ENCODE results near the gene GRID2. TPM values are rescaled to one million over a fixed set of nuclear protein-coding genes. Genes with fewer than 3 reads are reported as not detected.

The GRID2 gene
- total RNA-seq, 4 donors from 2014 or later = 0.16 TPM; not detected in 3

DNA sequence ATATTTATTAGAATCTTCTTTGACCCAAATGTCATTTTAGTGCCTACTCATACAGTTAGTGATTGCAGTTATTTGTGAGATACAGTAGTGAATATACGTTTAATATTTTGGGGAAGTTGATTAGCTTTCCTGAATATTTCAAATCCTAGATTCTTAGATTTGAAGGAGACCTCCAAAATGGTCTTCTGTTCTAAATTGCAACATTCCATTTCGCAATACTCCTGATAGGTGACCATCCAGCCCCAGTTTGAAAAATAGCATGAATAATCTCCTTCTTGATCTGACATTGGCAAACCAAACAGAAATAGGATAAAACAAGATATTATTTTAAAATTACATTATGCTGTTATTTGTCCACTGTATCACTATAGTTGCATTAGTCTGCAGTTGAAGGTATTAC is 505.6 kb downstream of the GRID2 start:
- WGBS, 2 donors (ENCODE audit: low coverage in 1 of 2) = 71 to 86% methylated on average over 2 of the region's 2 CpGs
- no peak for DNase-seq
- H3K9me3 ChIP-seq = no peaks in the 10 kb centered on the region
- no peak overlapping the region for H3K4me3 ChIP-seq
- TF ChIP-seq EP300 (IDR thresholded peaks at IDR 0.05; ENCODE audit: low read depth) (no peak), POLR2AphosphoS5 (IDR thresholded peaks at IDR 0.05) (no peak), POLR2A (IDR thresholded peaks at IDR 0.05) (no peak), CTCF (IDR thresholded peaks at IDR 0.05) (no peak)
- no peaks in the 10 kb centered on the region for H3K36me3 ChIP-seq
- intact Hi-C loops (cut with DNase I; ENCODE audit: low total_unique reads) (no loop called here), in situ Hi-C loops (cut with MboI; ENCODE audit: low pct_ligation_motif_present in 1 of 4, low pct_unique_long_range_greater_than_20kb in 1 of 4, low sequenced_read_pairs in 3 of 4) (no loop called here)
- no peaks in the 10 kb centered on the region for H3K4me1 ChIP-seq
- H3K27ac ChIP-seq = no peak overlapping the region
- no peaks in the 10 kb centered on the region for H3K27me3 ChIP-seq

DNA sequence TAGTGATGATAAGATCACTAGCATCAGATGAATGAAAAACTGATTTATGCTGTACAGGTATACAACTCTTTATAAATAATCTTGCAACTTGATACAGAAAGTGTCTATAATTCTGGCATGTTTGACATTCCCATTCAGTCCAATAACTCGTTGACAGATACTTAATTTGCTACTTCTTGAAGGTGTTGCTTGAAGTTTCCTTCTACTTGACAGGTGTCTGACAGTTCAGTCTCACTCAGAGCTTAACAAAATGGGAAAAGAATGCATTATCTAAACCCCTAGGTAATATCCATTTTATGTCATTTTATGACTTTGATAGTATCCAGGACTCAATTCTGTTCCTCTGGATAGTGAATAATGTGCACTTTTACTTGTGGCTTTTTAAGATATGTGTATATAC is 508.9 kb downstream of the GRID2 start:
- Histone ChIP-seq H3K4me1 (no peaks in the 10 kb centered on the region), H3K36me3 (no peaks in the 10 kb centered on the region), H3K27me3 (no peaks in the 10 kb centered on the region), H3K9me3 (no peaks in the 10 kb centered on the region), H3K4me3 (no peak overlapping the region), H3K27ac (no peak overlapping the region)
- intact Hi-C loops (cut with DNase I; ENCODE audit: low total_unique reads) (no loop called here), in situ Hi-C loops (cut with MboI; ENCODE audit: low pct_ligation_motif_present in 1 of 4, low pct_unique_long_range_greater_than_20kb in 1 of 4, low sequenced_read_pairs in 3 of 4) (no loop called here)
- TF ChIP-seq CTCF (IDR thresholded peaks at IDR 0.05) (no peak), POLR2AphosphoS5 (IDR thresholded peaks at IDR 0.05) (no peak), POLR2A (IDR thresholded peaks at IDR 0.05) (no peak), EP300 (IDR thresholded peaks at IDR 0.05; ENCODE audit: low read depth) (no peak)
- no peak for DNase-seq
- WGBS, 2 donors (ENCODE audit: low coverage in 1 of 2) = 33% methylated on average over 1 of the region's 1 CpG

DNA sequence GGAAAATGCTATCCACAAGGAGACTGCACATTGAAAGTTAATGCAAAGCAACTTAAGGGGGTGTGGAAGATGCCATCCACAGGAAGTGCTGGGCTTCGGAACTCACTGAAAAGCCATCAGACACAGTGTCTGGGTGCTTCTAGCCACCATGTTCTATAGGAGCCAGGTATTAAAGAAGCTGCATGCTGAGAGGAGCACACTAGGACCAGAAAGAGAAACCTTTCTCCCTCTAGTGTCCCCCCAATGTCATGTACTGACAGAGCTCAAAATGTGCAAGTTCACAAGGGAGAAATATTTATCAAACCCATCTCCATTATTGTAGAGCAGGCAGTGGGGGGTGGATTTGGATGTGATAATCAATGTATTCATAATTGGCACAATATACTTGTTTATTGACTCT is 510.9 kb downstream of the GRID2 start:
- intact Hi-C loops (cut with DNase I; ENCODE audit: low total_unique reads) = no loop called here
- Histone ChIP-seq H3K27me3 (no peaks in the 10 kb centered on the region), H3K4me3 (no peak overlapping the region), H3K4me1 (no peaks in the 10 kb centered on the region), H3K9me3 (no peaks in the 10 kb centered on the region), H3K27ac (no peak overlapping the region), H3K36me3 (no peaks in the 10 kb centered on the region)
- no peak for DNase-seq
- no peak for TF ChIP-seq POLR2AphosphoS5 (IDR thresholded peaks at IDR 0.05)
- no peak for TF ChIP-seq EP300 (IDR thresholded peaks at IDR 0.05; ENCODE audit: low read depth)
- no peak for TF ChIP-seq CTCF (IDR thresholded peaks at IDR 0.05)
- TF ChIP-seq POLR2A (IDR thresholded peaks at IDR 0.05) = no peak
- in situ Hi-C loops (cut with MboI; ENCODE audit: low pct_ligation_motif_present in 1 of 4, low pct_unique_long_range_greater_than_20kb in 1 of 4, low sequenced_read_pairs in 3 of 4) = no loop called here
- WGBS, 2 donors (ENCODE audit: low coverage in 1 of 2) = 86 to 92% methylated on average over 1 of the region's 1 CpG

DNA sequence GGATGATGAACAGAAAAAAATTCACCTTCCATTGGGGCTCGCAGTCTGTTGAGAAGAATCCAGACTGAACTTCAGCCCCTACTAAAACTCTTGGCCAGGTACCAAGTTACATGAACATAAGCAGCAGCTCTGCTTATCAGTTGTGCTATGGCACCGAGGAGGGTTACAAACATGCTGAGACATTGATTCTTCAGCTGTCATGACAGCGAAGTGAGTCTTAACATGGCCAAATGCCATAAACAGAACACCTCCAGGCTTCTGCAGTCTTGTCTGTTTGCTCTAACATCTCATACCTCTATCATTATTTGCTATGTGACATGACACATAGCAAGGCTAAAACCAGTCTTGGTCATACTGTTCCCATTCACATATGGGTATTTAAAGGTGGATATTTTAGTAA is 521.5 kb downstream of the GRID2 start:
- no peak overlapping the region for H3K4me3 ChIP-seq
- in situ Hi-C loops (cut with MboI; ENCODE audit: low pct_ligation_motif_present in 1 of 4, low pct_unique_long_range_greater_than_20kb in 1 of 4, low sequenced_read_pairs in 3 of 4) (no loop called here), intact Hi-C loops (cut with DNase I; ENCODE audit: low total_unique reads) (no loop called here)
- H3K4me1 ChIP-seq = no peaks in the 10 kb centered on the region
- no peak overlapping the region for H3K27ac ChIP-seq
- no peak for DNase-seq
- TF ChIP-seq EP300 (IDR thresholded peaks at IDR 0.05; ENCODE audit: low read depth) (no peak), CTCF (IDR thresholded peaks at IDR 0.05) (no peak), POLR2AphosphoS5 (IDR thresholded peaks at IDR 0.05) (no peak), POLR2A (IDR thresholded peaks at IDR 0.05) (no peak)
- no peaks in the 10 kb centered on the region for H3K36me3 ChIP-seq
- WGBS, 2 donors (ENCODE audit: low coverage in 1 of 2) = 33 to 39% methylated on average over 1 to 3 of the region's 3 CpGs
- H3K27me3 ChIP-seq = no peaks in the 10 kb centered on the region
- no peaks in the 10 kb centered on the region for H3K9me3 ChIP-seq

All from transverse colon (tissue), 4 donors.